ENCODE results near the gene DNAH12. TPM values are rescaled to one million over a fixed set of nuclear protein-coding genes. Genes with fewer than 3 reads are reported as not detected.

The DNAH12 gene
- total RNA-seq, 3 donors from 2014 or later, result 0.15 to 0.33 (median 0.32) TPM

- intact Hi-C loops (cut with DNase I; ENCODE audit: low total_unique reads), result no loop called here
- H3K27ac ChIP-seq, result no peak overlapping the region
- TF ChIP-seq POLR2A (IDR thresholded peaks at IDR 0.05), result no peak
- no peak for TF ChIP-seq POLR2AphosphoS5 (IDR thresholded peaks at IDR 0.05)
- TF ChIP-seq CTCF (IDR thresholded peaks at IDR 0.05), result no peak
- H3K36me3 ChIP-seq, result no peaks in the 10 kb centered on the region
- H3K9me3 ChIP-seq, result no peaks in the 10 kb centered on the region
- H3K4me3 ChIP-seq, result no peak overlapping the region
- peaks cover 0 to 4% of the 10 kb centered on the region in 2 donors for H3K4me1 ChIP-seq
- no peak for DNase-seq (ENCODE audit: low spot score in 2 of 2)
- no peaks in the 10 kb centered on the region for H3K27me3 ChIP-seq
Measured at GRCh38 chr3:57583544-57583943, 39.4 kb upstream of the DNAH12 start.

- H3K27ac ChIP-seq, result peak overlapping the region in 1 of 2 donors; percentile 44
- H3K36me3 ChIP-seq, result no peaks in the 10 kb centered on the region
- no peak for TF ChIP-seq POLR2AphosphoS5 (IDR thresholded peaks at IDR 0.05)
- peak in 1 of 3 donors; percentile 34 for TF ChIP-seq CTCF (IDR thresholded peaks at IDR 0.05)
- TF ChIP-seq POLR2A (IDR thresholded peaks at IDR 0.05), result no peak
- peaks cover 0 to 4% of the 10 kb centered on the region in 2 donors for H3K4me1 ChIP-seq
- H3K4me3 ChIP-seq, result no peak overlapping the region
- no peaks in the 10 kb centered on the region for H3K9me3 ChIP-seq
- DNase-seq (ENCODE audit: low spot score in 2 of 2), result peak in 1 of 2 donors; percentile 69
- intact Hi-C loops (cut with DNase I; ENCODE audit: low total_unique reads), result no loop called here
- H3K27me3 ChIP-seq, result no peaks in the 10 kb centered on the region
Measured at GRCh38 chr3:57582474-57583168, 38.5 kb upstream of the DNAH12 start.

GRCh38 chr3:57577801-57578200 is 33.7 kb upstream of the DNAH12 start:
- no peaks in the 10 kb centered on the region for H3K36me3 ChIP-seq
- H3K4me3 ChIP-seq, result no peak overlapping the region
- H3K27ac ChIP-seq, result no peak overlapping the region
- no peaks in the 10 kb centered on the region for H3K27me3 ChIP-seq
- TF ChIP-seq POLR2A (IDR thresholded peaks at IDR 0.05) (no peak), POLR2AphosphoS5 (IDR thresholded peaks at IDR 0.05) (no peak), CTCF (IDR thresholded peaks at IDR 0.05) (no peak)
- no peak for DNase-seq (ENCODE audit: low spot score in 2 of 2)
- no peaks in the 10 kb centered on the region for H3K9me3 ChIP-seq
- intact Hi-C loops (cut with DNase I; ENCODE audit: low total_unique reads), result no loop called here
- no peaks in the 10 kb centered on the region for H3K4me1 ChIP-seq

- TF ChIP-seq POLR2AphosphoS5 (IDR thresholded peaks at IDR 0.05) (no peak), CTCF (IDR thresholded peaks at IDR 0.05) (no peak), POLR2A (IDR thresholded peaks at IDR 0.05) (no peak)
- Histone ChIP-seq H3K36me3 (peaks cover 4% of the 10 kb centered on the region), H3K9me3 (no peaks in the 10 kb centered on the region), H3K4me1 (no peaks in the 10 kb centered on the region), H3K27ac (no peak overlapping the region), H3K27me3 (no peaks in the 10 kb centered on the region), H3K4me3 (no peak overlapping the region)
- no peak for DNase-seq (ENCODE audit: low spot score in 2 of 2)
- intact Hi-C loops (cut with DNase I; ENCODE audit: low total_unique reads), result no loop called here
Measured at GRCh38 chr3:57575966-57576626, 32.0 kb upstream of the DNAH12 start.

- H3K9me3 ChIP-seq, result no peaks in the 10 kb centered on the region
- intact Hi-C loops (cut with DNase I; ENCODE audit: low total_unique reads), result no loop called here
Measured at GRCh38 chr3:57572096-57572495, 28.0 kb upstream of the DNAH12 start.

More at GRCh38 chr3:57572096-57572495, 28.0 kb upstream of the DNAH12 start:
- TF ChIP-seq POLR2AphosphoS5 (IDR thresholded peaks at IDR 0.05) (no peak), POLR2A (IDR thresholded peaks at IDR 0.05) (no peak), CTCF (IDR thresholded peaks at IDR 0.05) (no peak)
- no peak overlapping the region for H3K27ac ChIP-seq
- peaks cover 4% of the 10 kb centered on the region for H3K36me3 ChIP-seq
- no peak for DNase-seq (ENCODE audit: low spot score in 2 of 2)
- no peaks in the 10 kb centered on the region for H3K27me3 ChIP-seq
- no peaks in the 10 kb centered on the region for H3K4me1 ChIP-seq
- H3K4me3 ChIP-seq, result no peak overlapping the region
